Fibroblast of skin of left quadriceps (primary cell): ENCODE results near the gene CCDC82.
"Not testable (repeated sequence)": the region's sequence is repeated elsewhere in the genome, so short reads cannot be mapped to it uniquely, and the experiment has no call there.

Experiments
- DNase-seq, 2 experiments: peaks; one replicate each; pipeline ENCODE4 v3.0.0-alpha.2; 2013; ENCODE audit warnings: low read depth in 2 of 2

Gene CCDC82

GRCh38 chr11:96389720-96390487 is at the start of gene CCDC82, which contains the start of gene JRKL:
CCDC82 (minus strand) TSS chr11:96389912; CDS start chr11:96384747, 5,165 bp downstream.
JRKL (plus strand) TSS chr11:96390013; CDS start chr11:96390650, 637 bp downstream.
- DNase-seq: peak; percentile 92 to 94

GRCh38 chr11:96432654-96433053 is 42.9 kb upstream of the CCDC82 start:
- DNase-seq: not testable (repeated sequence)

GRCh38 chr11:96430668-96431067 is 41.0 kb upstream of the CCDC82 start:
- DNase-seq: no peak

- peak; percentile 45 to 50 for DNase-seq
These were observed 35.0 kb upstream of the CCDC82 start for GRCh38 chr11:96424693-96425092.

GRCh38 chr11:96413408-96413807 is 23.7 kb upstream of the CCDC82 start:
- DNase-seq: no peak

- no peak for DNase-seq
These were observed 23.2 kb upstream of the CCDC82 start for GRCh38 chr11:96412761-96413381.

GRCh38 chr11:96411412-96411811 is 21.7 kb upstream of the CCDC82 start:
- DNase-seq: not testable (repeated sequence)

GRCh38 chr11:96400697-96401096 is 11.0 kb upstream of the CCDC82 start:
- no peak for DNase-seq

GRCh38 chr11:96397863-96398262 is 8.2 kb upstream of the CCDC82 start:
- no peak for DNase-seq

GRCh38 chr11:96396637-96397036 is 6.9 kb upstream of the CCDC82 start:
- no peak for DNase-seq

GRCh38 chr11:96394773-96395172 is 5.1 kb upstream of the CCDC82 start:
- no peak for DNase-seq

GRCh38 chr11:96393753-96394348 is 4.1 kb upstream of the CCDC82 start:
- DNase-seq: peak; percentile 16 to 20

- DNase-seq: no peak
These were observed 2.1 kb upstream of the CCDC82 start for GRCh38 chr11:96391698-96392307.

GRCh38 chr11:96390488-96390792 is 728 bp upstream of the CCDC82 start:
- peak; percentile 0 to 4 for DNase-seq

- DNase-seq: peak in 1 of 2 experiments; percentile 5
These were observed 607 bp downstream of the CCDC82 start for GRCh38 chr11:96388891-96389719.

- no peak for DNase-seq
These were observed 4.5 kb downstream of the CCDC82 start for GRCh38 chr11:96385187-96385586.

- no peak for DNase-seq
These were observed 5.6 kb downstream of the CCDC82 start for GRCh38 chr11:96384156-96384555.

GRCh38 chr11:96376796-96377195 is 12.9 kb downstream of the CCDC82 start:
- no peak for DNase-seq

- DNase-seq: no peak
These were observed 15.9 kb downstream of the CCDC82 start for GRCh38 chr11:96373826-96374225.

- no peak for DNase-seq
These were observed 22.4 kb downstream of the CCDC82 start for GRCh38 chr11:96367342-96367741.

GRCh38 chr11:96366024-96366423 is 23.7 kb downstream of the CCDC82 start:
- DNase-seq: no peak

- DNase-seq: no peak
These were observed 24.2 kb downstream of the CCDC82 start for GRCh38 chr11:96365493-96365892.
